A549 treated with dexamethasone at 1 μM for 4 hours (cell line): ENCODE data around the gene SLC1A2. TPM values are rescaled to one million over a fixed set of nuclear protein-coding genes. Genes with fewer than 3 reads are reported as not detected.

Experiments used
- total RNA-seq: library from RNA; stranded (reverse); fragments of 200-300 nt; extraction: Qiagen RNA extraction; gene quantifications from 5 replicates; pipeline ENCODE4 v1.2.3, GENCODE V29; 2022

SLC1A2 gene
- total RNA-seq = 0.08 to 0.15 TPM (median 0.12 TPM) in 5 replicates

GRCh38 chr11:35419184-35419829 is at the start of gene SLC1A2:
Gene SLC1A2 (minus strand): TSS chr11:35419558. CDS start chr11:35418966, 592 bp downstream.

Other genes starting within 250 kb of the SLC1A2 start
- 0.02 to 0.03 TPM in 2 of 5 replicates, not detected in the others for gene PAMR1, start 106.1 kb upstream of the SLC1A2 start, total RNA-seq
- 31.8 to 42.4 TPM (median 40.0 TPM) in 5 replicates for gene FJX1, start 198.9 kb upstream of the SLC1A2 start, total RNA-seq
- gene TRIM44, start 243.2 kb upstream of the SLC1A2 start, total RNA-seq = 14.3 to 29.3 TPM (median 26.5 TPM) in 5 replicates